ELF-1 (cell line): ENCODE data around the gene ZNF423.
A peak's percentile ranks its signal among the peaks of the same experiment; 100 is the strongest.

Source experiments
- DNase-seq: peaks from one replicate; pipeline ENCODE4 v3.0.0-alpha.2; 2016; ENCODE audit warnings: low read depth, low spot score

Gene ZNF423

GRCh38 chr16:49482690-49483089 lies 373.2 kb downstream of the ZNF423 start:
- DNase-seq = no peak

GRCh38 chr16:49478616-49479015 lies 377.3 kb downstream of the ZNF423 start:
- DNase-seq = no peak

GRCh38 chr16:49478107-49478506 lies 377.8 kb downstream of the ZNF423 start:
- no peak for DNase-seq

GRCh38 chr16:49477250-49477895 lies 378.5 kb downstream of the ZNF423 start:
- no peak for DNase-seq

- DNase-seq = no peak
Observed at GRCh38 chr16:49474741-49475140, 381.2 kb downstream of the ZNF423 start.

GRCh38 chr16:49473773-49474172 lies 382.1 kb downstream of the ZNF423 start:
- no peak for DNase-seq

GRCh38 chr16:49473131-49473530 lies 382.8 kb downstream of the ZNF423 start:
- no peak for DNase-seq

GRCh38 chr16:49472598-49472997 lies 383.3 kb downstream of the ZNF423 start:
- no peak for DNase-seq

GRCh38 chr16:49471038-49471727 lies 384.7 kb downstream of the ZNF423 start:
- DNase-seq = no peak

- DNase-seq = peak; percentile 65
Observed at GRCh38 chr16:49470513-49470991, 385.4 kb downstream of the ZNF423 start.

GRCh38 chr16:49469930-49470451 lies 385.9 kb downstream of the ZNF423 start:
- DNase-seq = no peak

GRCh38 chr16:49469311-49469670 lies 386.6 kb downstream of the ZNF423 start:
- no peak for DNase-seq

- no peak for DNase-seq
Observed at GRCh38 chr16:49468611-49469310, 387.2 kb downstream of the ZNF423 start.

- no peak for DNase-seq
Observed at GRCh38 chr16:49467540-49468372, 388.2 kb downstream of the ZNF423 start.

GRCh38 chr16:49466881-49467280 lies 389.0 kb downstream of the ZNF423 start:
- no peak for DNase-seq

- no peak for DNase-seq
Observed at GRCh38 chr16:49466529-49466831, 389.4 kb downstream of the ZNF423 start.

GRCh38 chr16:49465661-49466528 lies 390.0 kb downstream of the ZNF423 start:
- DNase-seq = no peak

GRCh38 chr16:49464877-49465504 lies 390.9 kb downstream of the ZNF423 start:
- peak; percentile 70 for DNase-seq

GRCh38 chr16:49464093-49464492 lies 391.8 kb downstream of the ZNF423 start:
- DNase-seq = no peak

GRCh38 chr16:49463529-49463928 lies 392.4 kb downstream of the ZNF423 start:
- no peak for DNase-seq
